GM12892 (cell line): ENCODE measurements around the gene PALS1.

Source experiments
- POLR2A ChIP-seq: IDR thresholded peaks from 2 replicates; pipeline ENCODE4 v1.6.1; 2011; ENCODE audit warnings: low read depth, low read length, control low read depth
- POLR2AphosphoS5 ChIP-seq: IDR thresholded peaks from 2 replicates; pipeline ENCODE4 v1.6.1; 2011; ENCODE audit warnings: low read depth, low read length, control low read depth
- TAF1 ChIP-seq: IDR thresholded peaks from 2 replicates; pipeline ENCODE4 v1.6.1; 2011; ENCODE audit warnings: low read depth, mild to moderate bottlenecking, control low read depth, low read length, borderline replicate concordance

- TF ChIP-seq POLR2A (no peak), POLR2AphosphoS5 (no peak), TAF1 (no peak)
Observed at GRCh38 chr14:67191768-67192290, 49.4 kb upstream of the PALS1 start.
